GM12891 (cell line): Measurements from ENCODE around the gene TECTA.

Experiments
- PAX5 ChIP-seq: IDR thresholded peaks from 2 replicates; pipeline ENCODE4 v1.6.1; 2011; ENCODE audit warnings: low read length, moderate library complexity, mild to moderate bottlenecking; ENCODE audit not compliant: insufficient read depth, severe bottlenecking
- POLR2A ChIP-seq: IDR thresholded peaks from 2 replicates; pipeline ENCODE4 v1.6.1; 2011; ENCODE audit warnings: low read depth, low read length, control low read depth
- POLR2AphosphoS5 ChIP-seq: IDR thresholded peaks from 2 replicates; pipeline ENCODE4 v1.6.1; 2011; ENCODE audit warnings: low read depth, low read length, control low read depth
- POU2F2 ChIP-seq: IDR thresholded peaks from 2 replicates; pipeline ENCODE4 v1.6.1; 2011; ENCODE audit warnings: low read depth, mild to moderate bottlenecking, control low read depth, low read length, moderate library complexity
- SPI1 ChIP-seq: IDR thresholded peaks from 2 replicates; pipeline ENCODE4 v1.6.1; 2011; ENCODE audit warnings: low read depth, low read length, control low read depth
- TAF1 ChIP-seq: IDR thresholded peaks from 2 replicates; pipeline ENCODE4 v1.6.1; 2011; ENCODE audit warnings: low read depth, low read length, control low read depth

DNA sequence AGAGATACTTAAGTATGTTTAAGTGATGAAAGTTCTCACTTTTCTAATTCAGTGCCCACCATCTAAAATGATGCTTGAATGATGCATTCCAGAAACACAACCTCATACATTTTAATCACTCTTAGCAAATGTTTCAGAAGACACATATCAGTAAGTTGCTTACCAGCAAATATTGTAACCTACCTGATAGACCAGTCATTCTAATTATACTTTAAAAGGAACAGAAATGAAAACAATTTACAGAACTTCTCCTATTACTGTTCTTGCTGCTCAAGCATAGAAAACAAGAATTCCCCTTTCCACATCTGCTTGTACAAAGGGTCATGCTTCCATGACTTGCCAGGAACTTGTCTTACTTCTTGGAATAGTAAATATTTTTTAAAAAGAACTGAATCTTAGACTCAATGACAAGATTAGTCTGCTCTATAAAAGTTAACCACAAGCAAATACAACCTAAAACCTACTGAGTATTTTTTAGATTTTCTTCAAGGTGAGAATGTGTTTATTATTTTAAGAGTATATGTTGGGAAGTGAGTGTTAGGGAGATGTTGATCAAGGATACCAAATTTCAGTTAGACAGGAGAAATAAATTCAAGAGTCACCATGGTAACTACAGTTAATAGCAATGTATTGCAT is 109.5 kb downstream of the TECTA start:
- TF ChIP-seq POLR2A (no peak), PAX5 (no peak), POLR2AphosphoS5 (no peak), TAF1 (no peak), POU2F2 (no peak), SPI1 (no peak)
